AML-193 (cell line): Measurements from ENCODE around the gene S100A9.
"Not testable (repeated sequence)": the region's sequence is repeated elsewhere in the genome, so short reads cannot be mapped to it uniquely, and the experiment has no call there.

Experiments
- DNase-seq, 2 experiments: peaks; one replicate each; lab custom pipeline; 2025; lab: John Stamatoyannopoulos, UW

S100A9 gene

GRCh38 chr1:153407274-153407673 lies 49.6 kb downstream of the S100A9 start:
- DNase-seq: not testable (repeated sequence)
